SU-DHL-6 (cell line): ENCODE data around the gene C20orf204.

Experiments used
- EZH2phosphoT487 ChIP-seq: fragments of 200-600 bp; sonication (generic), shearing (Covaris generic); conservative IDR thresholded peaks from 2 replicates; pipeline ENCODE4 v1.6.1; 2018; ENCODE audit warnings: mild to moderate bottlenecking, antibody characterized with exemption, low read length, moderate library complexity, mixed read lengths
- TF ChIP-seq, protein P1 (sequence below): fragments of 200-600 bp; sonication (generic); IDR thresholded peaks from one replicate; pipeline ENCODE4 v1.5.1; 2017; ENCODE audit warnings: antibody characterized with exemption, mild to moderate bottlenecking, low read length, moderate library complexity; ENCODE audit not compliant: insufficient read depth, poor library complexity, severe bottlenecking

DNA sequence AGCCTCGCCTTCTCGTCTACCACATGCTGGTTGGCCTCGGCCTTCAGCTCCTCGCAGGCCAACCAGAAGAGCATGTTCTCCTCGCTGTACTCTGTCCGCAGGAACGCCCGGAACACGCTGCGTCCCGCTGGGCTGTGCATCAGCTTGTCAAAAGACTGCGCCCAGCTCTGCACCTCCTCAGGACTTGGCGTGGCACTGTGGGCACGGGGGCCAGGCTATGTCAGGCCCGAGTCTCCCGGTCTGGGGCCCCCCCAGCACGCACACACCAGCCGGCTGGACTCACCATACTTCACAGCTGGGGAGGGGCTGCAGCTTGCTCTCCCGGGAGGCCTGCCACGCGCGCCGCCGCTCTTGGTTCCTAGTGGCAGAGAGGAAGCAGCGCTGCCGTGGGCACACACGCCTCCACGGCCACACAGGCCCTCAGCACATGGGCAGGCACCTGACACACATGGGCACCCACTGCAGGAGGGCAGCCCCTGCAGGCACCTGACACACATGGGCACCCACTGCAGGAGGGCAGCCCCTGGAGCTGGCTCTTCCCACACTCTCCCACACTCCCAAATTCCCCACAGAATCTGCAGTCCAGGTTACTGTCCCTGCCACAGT, 38.3 kb downstream of the C20orf204 start:
- TF ChIP-seq, protein P1, sequence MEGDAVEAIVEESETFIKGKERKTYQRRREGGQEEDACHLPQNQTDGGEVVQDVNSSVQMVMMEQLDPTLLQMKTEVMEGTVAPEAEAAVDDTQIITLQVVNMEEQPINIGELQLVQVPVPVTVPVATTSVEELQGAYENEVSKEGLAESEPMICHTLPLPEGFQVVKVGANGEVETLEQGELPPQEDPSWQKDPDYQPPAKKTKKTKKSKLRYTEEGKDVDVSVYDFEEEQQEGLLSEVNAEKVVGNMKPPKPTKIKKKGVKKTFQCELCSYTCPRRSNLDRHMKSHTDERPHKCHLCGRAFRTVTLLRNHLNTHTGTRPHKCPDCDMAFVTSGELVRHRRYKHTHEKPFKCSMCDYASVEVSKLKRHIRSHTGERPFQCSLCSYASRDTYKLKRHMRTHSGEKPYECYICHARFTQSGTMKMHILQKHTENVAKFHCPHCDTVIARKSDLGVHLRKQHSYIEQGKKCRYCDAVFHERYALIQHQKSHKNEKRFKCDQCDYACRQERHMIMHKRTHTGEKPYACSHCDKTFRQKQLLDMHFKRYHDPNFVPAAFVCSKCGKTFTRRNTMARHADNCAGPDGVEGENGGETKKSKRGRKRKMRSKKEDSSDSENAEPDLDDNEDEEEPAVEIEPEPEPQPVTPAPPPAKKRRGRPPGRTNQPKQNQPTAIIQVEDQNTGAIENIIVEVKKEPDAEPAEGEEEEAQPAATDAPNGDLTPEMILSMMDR = no peak
- TF ChIP-seq EZH2phosphoT487 = no peak
